Ishikawa (cell line): Measurements from ENCODE around the gene LRP5.

Experiments
- CREB1 ChIP-seq: IDR thresholded peaks from 2 replicates; pipeline ENCODE4 v1.6.1; 2012; ENCODE audit warnings: low read depth
- EGR1 ChIP-seq: IDR thresholded peaks from 2 replicates; pipeline ENCODE4 v1.6.1; 2012
- MAX ChIP-seq: IDR thresholded peaks from 2 replicates; pipeline ENCODE4 v1.6.1; 2012
- YY1 ChIP-seq: IDR thresholded peaks from 2 replicates; pipeline ENCODE4 v1.6.1; 2012; ENCODE audit warnings: low read depth
- ZBTB7A ChIP-seq: IDR thresholded peaks from 2 replicates; pipeline ENCODE4 v1.6.1; 2012; ENCODE audit warnings: low read depth

GRCh38 chr11:68309621-68310185 lies 2.7 kb upstream of the LRP5 start:
- no peak for TF ChIP-seq EGR1
- no peak for TF ChIP-seq MAX
- TF ChIP-seq YY1 = no peak
- TF ChIP-seq ZBTB7A = no peak
- no peak for TF ChIP-seq CREB1
